Stimulated activated CD4-positive, alpha-beta T cell treated with anti-CD3 and anti-CD28 coated beads, Interleukin-4, amount 100 ng/mL, for 1 hour (primary cell): Measurements from ENCODE around the gene AKTIP.
A peak's percentile ranks its signal among the peaks of the same experiment; 100 is the strongest.
"Not testable (repeated sequence)": the region's sequence is repeated elsewhere in the genome, so short reads cannot be mapped to it uniquely, and the experiment has no call there.

ENCODE experiments used
- DNase-seq: peaks from one replicate; pipeline ENCODE4 v3.0.0-alpha.2; 2020

AKTIP gene

DNA sequence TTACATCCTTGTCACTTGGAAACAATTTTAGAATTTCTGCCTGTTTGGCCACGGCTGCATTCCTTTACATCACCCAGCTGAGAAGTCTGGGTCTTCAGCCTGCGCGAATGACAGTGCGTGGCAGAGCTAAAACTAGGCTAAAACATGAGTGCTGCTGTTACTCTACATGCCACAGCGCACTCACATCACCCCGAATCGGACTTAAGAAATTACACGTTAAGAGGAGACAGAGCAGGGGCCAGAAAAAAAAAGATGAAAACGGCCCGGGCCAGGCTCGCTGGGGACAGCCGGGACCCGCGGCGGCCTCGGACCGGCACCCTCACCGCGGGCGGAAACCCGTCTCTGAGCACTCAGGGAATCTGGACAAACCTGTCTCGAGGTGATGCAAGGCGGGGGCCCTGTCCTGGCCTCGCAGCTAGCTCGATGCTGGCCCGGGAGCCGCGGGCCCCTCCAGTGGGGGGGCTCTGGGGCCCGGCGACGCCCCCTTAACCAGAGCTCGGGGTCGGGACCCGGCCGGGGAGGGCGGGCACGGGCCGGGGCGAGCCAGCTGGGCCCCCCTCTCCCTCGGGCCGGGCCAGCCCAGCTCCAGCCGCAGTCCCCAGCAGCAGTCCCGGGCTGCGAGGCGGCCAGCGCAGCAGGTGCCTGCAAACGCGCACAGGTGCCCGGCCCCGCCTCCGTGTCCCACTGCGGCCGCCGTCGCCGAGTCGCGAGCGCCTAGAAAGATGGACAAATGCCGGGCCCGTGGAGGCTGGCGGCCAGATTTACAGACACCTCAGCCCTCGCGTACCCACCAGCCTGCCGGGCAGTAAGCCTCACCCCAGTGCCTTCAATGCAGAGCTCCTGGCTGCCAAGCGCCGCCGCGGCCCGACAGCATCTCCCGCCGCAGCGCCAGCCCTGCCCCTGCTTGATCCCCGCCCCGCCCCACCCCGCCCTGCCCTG, at the start of gene AKTIP:
Gene AKTIP, minus strand, starts transcription at position 879 of the 939 bp plus-strand sequence. CDS start 2,950 bp downstream, outside the sequence.
- DNase-seq = peak; percentile 72

DNA sequence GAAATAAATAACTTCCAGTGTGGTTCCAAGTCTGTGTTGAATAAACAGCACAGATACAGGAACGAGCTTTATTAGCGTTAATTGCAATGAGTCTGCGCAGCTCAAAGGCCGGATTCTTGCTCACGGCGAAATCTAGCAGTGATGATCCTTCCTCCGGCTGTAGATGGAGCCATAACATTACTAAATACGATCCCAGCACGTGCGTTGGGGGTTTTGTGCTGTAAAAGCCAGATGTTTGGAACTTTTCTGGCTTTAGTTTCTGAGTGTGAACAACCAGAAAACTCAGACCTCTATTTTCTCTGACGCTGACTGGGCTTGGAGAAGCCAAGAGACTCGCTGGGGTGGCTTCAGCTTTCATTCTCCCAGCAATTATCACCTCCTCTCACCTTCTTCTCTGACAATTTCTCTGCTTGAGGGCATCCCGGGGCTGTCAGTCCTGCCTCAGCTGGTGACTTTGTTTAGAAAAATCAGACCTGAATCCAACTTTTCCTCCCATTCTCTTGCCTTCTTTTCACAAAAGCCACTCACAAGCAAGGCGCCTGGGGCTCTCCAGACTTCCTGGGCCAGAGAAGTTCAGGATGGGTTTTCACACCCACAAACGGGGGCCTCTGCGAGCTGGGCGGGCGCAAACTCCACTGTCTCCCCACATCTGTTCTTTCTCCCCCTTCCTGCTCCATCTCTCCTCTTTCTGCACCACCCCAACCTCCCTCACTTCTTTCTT, 47.1 kb upstream of the AKTIP start:
- DNase-seq = peak; percentile 35

DNA sequence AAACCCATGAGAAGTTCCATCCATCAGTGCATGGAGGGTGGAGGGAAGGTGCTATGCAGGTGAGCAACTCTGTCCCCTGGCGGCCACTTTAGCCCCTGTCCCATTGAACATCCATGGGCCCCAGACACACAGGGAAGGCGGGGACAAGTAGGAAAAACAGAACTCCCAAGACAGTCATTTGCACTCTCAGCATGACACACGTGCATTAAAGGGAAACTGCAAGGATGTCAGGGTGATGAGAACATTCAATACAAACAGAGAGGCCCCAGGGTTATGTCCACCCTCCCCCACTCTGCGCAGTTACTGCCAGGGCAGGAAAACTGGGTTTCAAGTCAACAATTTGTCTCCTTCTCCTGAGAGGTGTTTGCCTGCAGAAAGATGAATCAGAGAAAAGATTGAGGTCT, 44.0 kb upstream of the AKTIP start:
- DNase-seq = no peak

DNA sequence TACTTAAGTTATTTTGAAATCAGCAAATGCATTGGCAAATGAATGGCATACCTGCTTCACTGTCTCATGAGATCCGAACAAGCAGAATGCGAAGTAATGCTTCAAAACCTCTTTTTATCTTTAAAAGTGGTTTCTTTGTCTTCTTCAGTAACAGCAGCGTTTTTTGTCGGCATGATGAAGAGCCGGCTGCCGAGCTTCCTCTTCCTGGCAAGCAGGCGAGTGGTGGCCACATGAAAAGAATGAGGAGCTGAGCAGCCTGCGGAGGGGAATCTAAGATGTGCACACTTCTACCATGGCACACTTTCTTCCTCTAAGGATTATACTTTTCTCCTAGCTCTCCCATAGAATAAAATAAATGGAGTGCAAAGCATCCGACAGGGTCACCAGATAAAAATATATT, 42.4 kb upstream of the AKTIP start:
- DNase-seq = peak; percentile 17

DNA sequence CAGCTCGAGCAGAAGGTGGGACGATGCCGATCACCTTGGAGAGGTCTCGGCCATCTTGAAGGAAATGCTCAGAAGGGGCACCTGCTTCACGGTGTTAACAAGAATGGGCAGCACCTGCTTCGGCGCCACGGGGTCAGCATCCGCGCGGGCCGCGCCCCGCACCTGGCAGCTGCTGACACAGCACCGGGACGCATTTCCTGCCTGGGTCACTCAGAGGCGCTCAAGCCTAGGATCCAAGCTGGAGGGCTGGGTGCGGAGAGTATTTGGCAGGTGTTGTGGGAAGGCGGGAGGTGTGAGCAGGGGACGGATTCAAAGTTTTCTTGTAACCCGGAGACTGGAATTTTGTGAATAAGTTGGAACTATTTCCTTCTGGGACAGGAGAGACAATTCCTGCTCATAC, 39.3 kb upstream of the AKTIP start:
- DNase-seq = no peak

DNA sequence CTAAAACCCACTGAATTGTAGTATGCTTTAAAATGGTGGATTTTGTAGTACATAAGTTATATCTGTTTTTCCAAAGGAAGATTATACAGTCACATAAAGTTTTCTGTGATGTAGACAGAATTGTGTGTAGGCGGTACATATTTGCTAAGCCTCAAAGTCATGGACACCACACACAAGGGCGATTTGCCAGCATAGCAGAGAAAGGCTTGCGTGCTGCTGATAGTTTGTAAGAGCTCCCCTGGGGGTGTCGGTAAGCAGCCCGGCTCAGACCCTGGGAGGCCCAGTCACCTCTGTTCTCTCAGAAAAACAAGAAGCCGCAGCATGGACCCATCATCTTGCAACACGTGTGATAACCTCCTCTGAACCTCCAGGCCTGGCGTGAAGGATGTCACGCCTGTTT, 38.3 kb upstream of the AKTIP start:
- no peak for DNase-seq

DNA sequence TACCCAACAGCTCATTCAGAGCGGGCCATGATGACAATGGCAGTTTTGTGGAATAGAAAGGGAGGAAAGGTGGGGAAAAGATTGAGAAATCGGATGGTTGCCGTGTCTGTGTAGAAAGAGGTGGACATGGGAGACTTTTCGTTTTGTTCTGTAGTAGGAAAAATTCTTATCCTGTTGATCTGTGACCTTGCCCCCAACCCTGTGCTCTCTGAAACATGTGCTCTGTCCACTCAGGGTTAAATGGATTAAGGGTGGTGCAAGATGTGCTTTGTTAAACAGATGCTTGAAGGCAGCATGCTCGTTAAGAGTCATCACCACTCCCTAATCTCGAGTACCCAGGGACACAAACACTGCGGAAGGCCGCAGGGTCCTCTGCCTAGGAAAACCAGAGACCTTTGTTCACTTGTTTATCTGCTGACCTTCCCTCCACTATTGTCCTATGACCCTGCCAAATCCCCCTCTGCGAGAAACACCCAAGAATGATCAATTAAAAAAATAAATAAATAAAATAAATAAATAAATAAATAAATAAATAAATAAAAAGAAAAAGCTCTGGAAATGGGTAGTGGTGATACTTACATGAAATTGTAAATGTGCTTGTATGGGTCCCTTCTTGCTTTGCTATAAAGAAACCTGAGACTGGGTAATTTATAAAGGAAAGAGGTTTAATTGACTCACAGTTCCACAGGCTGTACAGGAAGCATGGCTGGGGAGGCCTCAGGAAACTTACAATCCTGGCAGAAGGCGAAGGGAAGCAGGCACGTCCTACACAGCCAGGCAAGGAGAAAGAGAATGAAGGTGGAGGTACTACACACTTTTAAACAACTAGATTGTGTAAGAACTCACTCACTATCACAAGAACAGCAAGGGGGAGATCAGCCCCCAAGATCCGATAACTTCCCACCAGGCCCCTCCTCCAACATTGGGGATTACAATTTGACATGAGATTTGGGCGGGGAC, 37.0 kb upstream of the AKTIP start:
- DNase-seq = not testable (repeated sequence)

DNA sequence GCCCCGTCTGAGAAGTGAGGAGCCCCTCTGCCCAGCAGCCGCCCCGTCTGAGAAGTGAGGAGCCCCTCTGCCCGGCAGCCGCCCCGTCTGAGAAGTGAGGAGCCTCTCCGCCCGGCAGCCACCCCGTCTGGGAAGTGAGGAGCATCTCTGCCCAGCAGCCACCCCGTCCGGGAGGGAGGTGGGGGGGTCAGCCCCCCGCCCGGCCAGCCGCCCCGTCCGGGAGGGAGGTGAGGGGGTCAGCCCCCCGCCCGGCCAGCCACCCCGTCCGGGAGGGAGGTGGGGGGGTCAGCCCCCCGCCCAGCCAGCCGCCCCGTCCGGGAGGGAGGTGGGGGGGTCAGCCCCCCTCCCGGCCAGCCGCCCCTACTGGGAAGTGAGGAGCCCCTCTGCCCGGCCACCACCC, 36.3 kb upstream of the AKTIP start:
- DNase-seq = not testable (repeated sequence)

DNA sequence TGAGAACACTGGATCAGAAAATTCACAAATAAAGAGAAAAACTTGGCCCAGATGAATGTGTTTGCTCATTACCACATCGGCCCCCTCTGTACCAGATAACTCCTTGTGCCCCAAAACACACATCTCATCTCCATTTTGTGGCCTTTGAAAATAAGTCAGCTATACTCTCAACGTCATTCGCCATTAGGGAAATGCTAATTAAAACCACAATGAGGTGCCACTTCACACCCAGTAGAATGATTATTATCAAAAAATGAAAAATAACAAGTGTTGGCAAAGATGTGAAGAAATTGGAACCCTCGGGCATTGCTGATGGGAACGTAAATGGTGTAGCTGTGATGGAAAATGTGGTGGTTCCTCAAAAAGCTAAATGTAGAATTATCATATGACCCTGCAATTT, 34.6 kb upstream of the AKTIP start:
- no peak for DNase-seq

DNA sequence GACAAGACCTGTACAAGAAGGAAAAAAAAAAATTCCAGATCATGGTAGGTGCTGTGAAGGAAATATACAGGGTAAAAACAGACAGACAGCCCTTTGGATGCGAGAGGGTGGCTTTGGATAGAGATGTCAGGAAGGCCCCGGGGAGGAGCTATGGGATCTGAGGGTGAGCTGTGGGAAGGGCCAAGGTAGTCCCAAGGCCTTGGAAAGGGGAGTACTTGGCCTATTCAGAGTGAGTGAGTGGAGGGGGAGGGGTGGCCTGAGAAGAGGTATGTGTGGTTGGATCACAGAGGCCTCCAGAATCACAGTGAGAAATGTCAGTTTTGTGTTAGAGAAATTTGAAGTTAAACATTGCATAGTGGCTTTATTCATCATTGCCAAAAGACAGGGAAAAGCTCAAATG, 31.2 kb upstream of the AKTIP start:
- DNase-seq = no peak

DNA sequence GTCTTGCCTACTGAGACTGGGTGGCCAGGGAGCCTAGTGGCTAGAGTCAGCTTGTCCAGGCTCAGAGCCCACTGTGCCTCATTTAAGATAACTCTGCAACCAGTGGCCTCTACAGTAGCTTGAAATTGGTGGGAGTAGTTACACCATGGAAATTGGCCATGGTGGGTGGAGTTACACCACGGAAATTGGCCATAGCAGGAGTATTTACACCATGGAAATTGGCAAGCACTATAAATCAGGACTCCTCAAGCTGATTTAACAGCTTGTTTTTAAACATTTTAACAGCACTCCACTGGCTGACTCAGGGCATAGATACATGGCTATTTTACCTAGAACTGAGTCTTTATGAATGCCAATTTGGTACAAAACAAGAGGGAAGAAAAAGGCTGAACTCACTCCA, 27.7 kb upstream of the AKTIP start:
- DNase-seq = no peak

DNA sequence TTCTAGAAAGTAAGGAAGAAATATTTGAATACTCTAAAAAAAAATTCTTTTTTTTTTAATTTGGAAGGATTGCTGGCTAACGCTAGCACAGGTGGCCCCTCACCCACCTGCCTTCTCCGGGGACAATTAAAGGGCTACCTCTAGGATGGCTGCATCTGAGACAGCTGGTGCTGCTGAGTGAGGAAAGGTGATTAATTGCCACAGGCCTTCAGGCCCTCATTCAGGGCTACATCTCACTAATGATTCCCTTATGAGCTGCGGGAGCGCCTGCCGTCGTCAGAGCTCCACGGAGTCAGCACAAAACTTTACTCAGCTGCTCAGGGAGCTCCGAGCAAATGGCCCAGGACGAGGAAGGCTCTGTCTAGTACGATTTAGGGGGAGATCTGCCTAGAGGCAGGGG, 27.0 kb upstream of the AKTIP start:
- DNase-seq = no peak

DNA sequence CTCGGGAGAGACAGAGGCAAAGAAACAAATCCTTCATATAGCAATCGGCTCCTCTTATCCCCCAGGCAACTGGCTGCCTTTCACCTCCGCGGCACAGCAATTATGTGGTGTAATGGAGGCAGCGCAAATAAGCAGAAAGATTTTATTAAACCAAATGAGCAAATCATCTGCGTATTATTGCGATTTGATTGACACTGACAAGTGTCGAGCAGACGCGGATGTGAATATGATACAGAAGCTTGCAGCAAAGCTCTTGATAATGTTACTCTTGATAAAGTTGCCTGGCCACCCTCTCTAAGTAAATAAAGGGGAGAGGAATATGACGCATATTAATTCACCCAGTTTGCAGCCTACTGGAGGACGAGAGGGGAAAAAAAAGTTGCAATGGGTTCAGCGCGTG, 26.5 kb upstream of the AKTIP start:
- no peak for DNase-seq

DNA sequence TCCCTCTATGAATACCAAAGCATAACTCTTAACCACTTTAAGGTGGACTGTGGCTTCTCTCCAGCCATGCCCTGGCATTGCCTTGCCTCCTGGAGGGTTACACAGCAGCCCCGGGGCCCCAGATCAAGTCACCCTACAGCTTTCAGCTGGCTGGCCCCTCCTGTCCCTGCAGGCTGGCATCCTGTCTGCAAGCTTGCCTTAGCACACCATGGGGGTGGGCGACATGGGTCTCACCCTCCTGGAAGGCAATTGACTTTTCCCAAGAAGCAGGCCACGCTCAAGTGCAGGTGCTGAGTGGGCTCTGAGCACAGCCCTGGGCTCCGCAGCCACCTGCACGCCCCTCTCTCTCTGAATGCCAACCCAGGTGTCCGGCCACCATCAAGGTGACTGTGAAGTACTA, 25.8 kb upstream of the AKTIP start:
- no peak for DNase-seq

DNA sequence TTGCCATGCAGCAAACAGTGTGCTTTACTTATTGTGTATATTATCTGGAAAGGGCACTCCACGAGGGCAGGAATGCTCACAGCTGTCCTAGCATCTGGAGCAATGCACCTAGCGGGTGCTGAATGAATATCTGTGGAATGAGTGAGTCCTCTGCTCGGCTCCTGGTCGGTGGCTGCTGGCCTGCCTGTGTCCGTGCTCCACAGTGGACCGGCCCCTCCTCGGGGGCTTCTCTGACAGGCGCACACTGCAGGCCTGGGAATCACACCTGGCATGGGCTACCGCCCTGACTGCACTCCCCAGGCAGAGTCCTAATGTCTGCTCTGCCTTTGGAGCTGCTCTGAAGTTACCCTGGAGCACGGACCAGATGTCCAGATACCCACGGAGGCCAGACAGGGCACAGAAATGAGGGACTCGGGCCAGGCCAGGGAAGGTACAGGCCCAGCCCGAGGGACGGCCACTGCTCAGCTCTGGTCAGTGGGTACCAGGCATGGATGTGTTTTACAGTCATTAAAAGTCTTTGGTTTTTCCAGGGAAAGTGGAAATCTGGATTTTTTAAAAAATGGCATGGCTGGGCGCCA, 21.1 kb upstream of the AKTIP start:
- no peak for DNase-seq

DNA sequence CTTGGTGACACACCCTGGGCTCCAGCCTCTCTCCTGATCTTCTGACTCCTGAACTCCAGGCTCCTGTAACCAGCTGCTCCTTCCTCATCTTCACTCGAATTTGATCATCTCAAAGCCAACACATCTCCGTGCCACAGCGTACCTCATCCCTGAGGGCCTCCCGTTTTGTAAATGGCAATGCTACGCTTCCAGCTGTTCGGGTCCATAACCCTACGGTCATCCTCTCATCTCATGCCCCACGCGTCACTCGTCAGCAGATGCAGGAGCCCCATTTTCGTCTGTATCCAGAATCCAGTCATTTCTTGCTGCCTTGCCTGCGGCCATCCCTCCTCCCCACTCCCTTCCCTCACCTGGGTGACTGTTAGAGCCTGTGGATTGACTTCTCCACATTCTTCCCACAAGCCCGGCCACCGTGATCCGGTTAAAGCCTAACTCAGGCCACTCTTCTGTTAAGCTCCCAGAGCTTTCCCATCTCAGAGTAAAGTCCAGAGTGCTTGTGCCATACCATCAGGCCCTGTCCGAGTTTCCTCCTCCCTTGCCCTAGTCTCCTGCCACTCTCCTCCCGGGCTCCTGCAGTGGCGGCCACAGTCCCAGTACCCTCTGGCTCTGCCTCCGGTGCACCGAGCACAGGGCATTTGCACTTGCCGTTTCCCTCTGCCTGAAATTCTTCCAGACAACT, 20.3 kb upstream of the AKTIP start:
- no peak for DNase-seq

DNA sequence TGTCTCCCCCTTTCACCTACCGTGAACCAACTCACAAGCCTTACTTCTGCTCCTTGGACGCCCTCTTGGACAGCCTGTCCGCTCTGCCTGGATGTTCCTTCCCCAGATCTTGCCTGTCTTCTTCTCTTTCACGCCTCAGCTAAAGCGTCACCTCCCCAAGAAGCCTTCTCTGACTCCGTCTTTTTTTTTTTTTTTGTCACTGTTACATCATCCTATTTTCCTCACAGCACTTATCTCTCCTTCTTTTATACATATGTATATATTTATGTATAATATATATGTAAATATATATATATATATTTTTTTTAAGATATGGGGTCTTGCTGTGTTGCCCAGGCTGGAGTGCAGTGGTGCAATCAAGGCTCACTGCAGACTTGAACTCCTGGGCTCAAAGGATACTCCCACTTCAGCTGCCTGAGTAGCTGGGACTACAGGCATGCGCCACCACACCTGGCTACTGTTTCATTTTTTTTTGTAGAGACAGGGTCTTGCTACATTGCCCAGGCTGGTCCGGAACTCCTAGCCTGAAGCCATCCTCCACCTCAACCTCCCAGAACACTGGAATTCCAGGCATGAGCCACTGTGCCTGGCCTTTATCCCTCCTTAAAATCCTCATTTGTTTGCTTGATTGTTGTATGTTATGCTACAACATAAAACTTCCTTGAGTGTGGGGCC, 16.5 kb upstream of the AKTIP start:
- no peak for DNase-seq

DNA sequence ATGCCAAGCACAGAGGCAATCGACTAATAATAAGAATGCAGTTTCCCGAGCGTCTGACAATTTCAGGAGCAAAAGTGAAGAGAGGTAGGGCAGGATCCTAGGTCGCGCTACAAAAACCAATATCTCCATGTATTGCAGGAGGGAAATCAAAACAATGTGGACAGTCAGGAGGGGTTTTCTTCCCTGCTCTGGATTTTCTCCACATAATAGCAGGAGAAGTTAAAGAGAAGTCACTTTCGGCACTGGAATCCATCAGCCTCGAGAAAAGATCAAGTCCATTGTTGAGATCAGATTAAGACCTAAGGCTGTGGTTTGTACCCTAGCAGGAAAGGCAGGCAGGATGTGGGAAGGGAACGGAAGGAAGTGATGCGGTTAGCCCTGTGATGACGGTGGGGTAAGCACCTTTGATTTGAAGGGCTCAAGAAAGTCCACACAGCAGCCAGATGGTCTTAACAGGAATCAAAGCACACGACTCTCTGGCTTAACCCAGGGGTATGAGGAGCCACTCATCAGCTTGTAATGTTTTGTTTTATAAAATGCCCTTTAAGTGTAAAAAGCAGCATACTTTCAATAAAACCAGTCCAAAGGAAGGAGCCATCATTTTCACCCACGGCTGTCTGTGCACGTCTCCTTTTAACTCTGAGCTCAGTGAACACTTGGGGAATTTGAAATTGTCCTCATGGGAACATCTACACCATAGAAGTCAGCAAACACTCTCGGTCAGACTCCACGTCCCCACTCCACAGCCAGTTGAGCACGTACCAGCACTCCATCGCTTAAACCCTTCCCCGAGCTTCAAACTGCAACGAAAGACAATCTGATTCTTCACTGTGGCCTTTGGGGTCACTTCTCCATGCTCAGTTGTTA, 15.8 kb upstream of the AKTIP start:
- peak; percentile 43 for DNase-seq

DNA sequence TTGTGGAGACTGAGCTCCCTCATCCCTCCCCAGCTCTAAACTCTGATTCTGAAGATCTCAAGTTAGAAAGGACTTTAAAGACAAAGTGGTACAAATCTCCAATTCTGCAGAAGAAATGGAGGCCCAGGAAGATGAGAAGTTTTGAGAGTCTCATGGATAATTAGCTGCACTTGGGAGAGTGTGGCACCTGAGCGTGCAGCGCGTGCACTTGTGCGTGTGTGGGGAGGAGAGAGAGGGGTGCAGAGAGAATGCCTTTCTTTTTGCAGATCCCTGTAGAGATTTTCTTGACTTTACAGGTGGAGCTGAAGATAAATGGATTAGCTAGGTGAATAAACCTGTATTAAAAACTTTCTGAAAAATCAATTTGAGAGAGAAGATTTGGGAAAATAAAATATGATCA, 14.8 kb upstream of the AKTIP start:
- DNase-seq = no peak

DNA sequence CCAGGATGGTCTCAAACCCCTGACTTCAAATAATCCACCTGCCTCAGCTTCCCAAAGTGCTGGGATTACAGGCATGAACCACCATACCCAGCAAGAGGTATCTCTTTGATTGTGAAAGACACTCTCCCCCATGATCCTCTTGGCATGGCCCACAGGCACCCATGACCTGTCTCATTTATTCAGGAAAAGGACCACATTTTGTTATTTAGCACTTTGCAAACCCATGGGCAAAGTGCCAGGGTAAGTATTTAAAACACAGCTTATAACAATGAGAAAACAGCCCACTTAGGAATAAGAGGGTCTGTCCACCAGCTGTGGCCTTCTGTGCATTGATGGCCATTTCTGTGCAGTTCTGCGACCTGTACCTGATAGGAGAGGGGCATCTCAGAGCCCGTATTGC, 12.8 kb upstream of the AKTIP start:
- DNase-seq = no peak
